Endodermal cell (in vitro differentiated cells): ENCODE results near the gene PAWR. TPM values are rescaled to one million over a fixed set of nuclear protein-coding genes. Genes with fewer than 3 reads are reported as not detected.

Experiments
- DNase-seq: peaks from one replicate; pipeline ENCODE4 v3.0.0-alpha.2; 2017
- H3K27ac ChIP-seq: 2 replicates; pipeline ENCODE4 v1.5.1; 2013; ENCODE audit warnings: mild to moderate bottlenecking, low read depth, low read length, moderate library complexity
- H3K27me3 ChIP-seq: 2 replicates; pipeline ENCODE4 v1.6.1; 2013; ENCODE audit warnings: mild to moderate bottlenecking, low read length, moderate library complexity; ENCODE audit not compliant: insufficient read depth, control insufficient read depth, poor library complexity, severe bottlenecking
- H3K36me3 ChIP-seq: 2 replicates; pipeline ENCODE4 v1.7.0; 2013; ENCODE audit warnings: mild to moderate bottlenecking, low read length, moderate library complexity; ENCODE audit not compliant: control insufficient read depth, insufficient read depth
- H3K4me1 ChIP-seq: one replicate; pipeline ENCODE4 v1.7.0; 2013; ENCODE audit warnings: low read length; ENCODE audit not compliant: control insufficient read depth, insufficient read depth
- H3K4me3 ChIP-seq: 2 replicates; pipeline ENCODE4 v1.5.1; 2013; ENCODE audit warnings: mild to moderate bottlenecking, low read length, moderate library complexity
- H3K9ac ChIP-seq: 2 replicates; pipeline ENCODE4 v1.6.1; 2013; ENCODE audit warnings: mild to moderate bottlenecking, low read length, moderate library complexity; ENCODE audit not compliant: poor library complexity, severe bottlenecking; ENCODE audit errors: extremely low read depth
- H3K9me3 ChIP-seq: 2 replicates; pipeline ENCODE4 v1.6.1; 2013; ENCODE audit warnings: mild to moderate bottlenecking, low read length, moderate library complexity; ENCODE audit not compliant: control insufficient read depth
- H3K27ac Mint-ChIP-seq: 2 replicates; pipeline ENCODE4 v1.8.0; 2020; ENCODE audit warnings: mixed read lengths
- H3K27me3 Mint-ChIP-seq: 2 replicates; pipeline ENCODE4 v1.8.0; 2021; ENCODE audit warnings: mild to moderate bottlenecking, mixed read lengths; ENCODE audit not compliant: insufficient read depth
- H3K36me3 Mint-ChIP-seq: 2 replicates; pipeline ENCODE4 v1.8.0; 2020; ENCODE audit warnings: low read depth, mixed read lengths
- H3K4me1 Mint-ChIP-seq: 2 replicates; pipeline ENCODE4 v1.8.0; 2020; ENCODE audit warnings: mixed read lengths
- H3K4me3 Mint-ChIP-seq: 2 replicates; pipeline ENCODE4 v1.8.0; 2020; ENCODE audit warnings: mild to moderate bottlenecking, moderate library complexity, mixed read lengths
- H3K9me3 Mint-ChIP-seq: 2 replicates; pipeline ENCODE4 v1.8.0; 2020; ENCODE audit warnings: mild to moderate bottlenecking, mixed read lengths
- WGBS, 2 experiments: methylation state at CpG; one replicate each; pipeline versions ENCODE4 v1.1.5 to v1.1.7; 2013; ENCODE audit warnings: missing lambda C conversion rate in 2 of 2, mixed read lengths in 1 of 2; ENCODE audit not compliant: insufficient coverage in 1 of 2, insufficient read length in 1 of 2; 5-methylcytosine and 5-hydroxymethylcytosine counted together
- total RNA-seq, 2 donors: library from RNA; stranded (reverse); fragmentation: NEBNext Ultra II Directional in 1 of 2; extraction: Animal tissue kit (Norgen Biotek cat#: 25700) in 1 of 2; gene quantifications; 2 replicates in 1 of 2; 3 replicates in 1 of 2; pipeline ENCODE4 v1.2.1, GENCODE V29; 2021
- TF ChIP-seq, protein P1 (sequence below): fragments of 200-600 bp; sonication (generic); conservative IDR thresholded peaks from 2 replicates; pipeline ENCODE4 v1.5.0; 2021; ENCODE audit warnings: antibody characterized with exemption, mild to moderate bottlenecking

The PAWR gene
- total RNA-seq, 2 donors from 2014 or later, result 128 to 147 TPM

DNA sequence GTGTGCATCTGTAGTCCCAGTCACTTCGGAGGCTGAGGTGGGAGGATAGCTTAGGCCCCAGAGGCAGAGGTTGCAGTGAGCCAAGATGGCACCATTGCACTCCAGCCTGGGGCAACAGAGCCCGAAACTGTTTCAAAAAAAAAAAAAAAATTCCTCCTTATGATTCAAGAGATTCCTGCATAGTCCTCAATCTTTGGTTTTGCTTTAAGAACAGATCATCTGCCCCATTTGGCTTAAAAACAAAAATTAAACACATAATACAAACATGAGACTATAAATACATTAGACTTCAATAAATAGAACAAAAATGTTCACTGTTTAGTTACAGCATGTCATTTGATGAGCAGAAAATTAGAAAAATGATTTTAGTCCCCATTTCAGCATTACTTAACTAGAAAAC is 131.2 kb downstream of the PAWR start:
- no peak overlapping the region for H3K27ac ChIP-seq
- H3K36me3 Mint-ChIP-seq, result peaks cover 65% of the 10 kb centered on the region
- DNase-seq, result no peak
- H3K27me3 ChIP-seq, result no peaks in the 10 kb centered on the region
- H3K4me1 Mint-ChIP-seq, result peaks cover 11% of the 10 kb centered on the region
- H3K4me3 ChIP-seq, result no peak overlapping the region
- WGBS, 2 experiments, result 88 to 100% methylated on average over 1 to 2 of the region's 2 CpGs
- TF ChIP-seq, protein P1, sequence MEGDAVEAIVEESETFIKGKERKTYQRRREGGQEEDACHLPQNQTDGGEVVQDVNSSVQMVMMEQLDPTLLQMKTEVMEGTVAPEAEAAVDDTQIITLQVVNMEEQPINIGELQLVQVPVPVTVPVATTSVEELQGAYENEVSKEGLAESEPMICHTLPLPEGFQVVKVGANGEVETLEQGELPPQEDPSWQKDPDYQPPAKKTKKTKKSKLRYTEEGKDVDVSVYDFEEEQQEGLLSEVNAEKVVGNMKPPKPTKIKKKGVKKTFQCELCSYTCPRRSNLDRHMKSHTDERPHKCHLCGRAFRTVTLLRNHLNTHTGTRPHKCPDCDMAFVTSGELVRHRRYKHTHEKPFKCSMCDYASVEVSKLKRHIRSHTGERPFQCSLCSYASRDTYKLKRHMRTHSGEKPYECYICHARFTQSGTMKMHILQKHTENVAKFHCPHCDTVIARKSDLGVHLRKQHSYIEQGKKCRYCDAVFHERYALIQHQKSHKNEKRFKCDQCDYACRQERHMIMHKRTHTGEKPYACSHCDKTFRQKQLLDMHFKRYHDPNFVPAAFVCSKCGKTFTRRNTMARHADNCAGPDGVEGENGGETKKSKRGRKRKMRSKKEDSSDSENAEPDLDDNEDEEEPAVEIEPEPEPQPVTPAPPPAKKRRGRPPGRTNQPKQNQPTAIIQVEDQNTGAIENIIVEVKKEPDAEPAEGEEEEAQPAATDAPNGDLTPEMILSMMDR, result no peak
- peaks cover 52% of the 10 kb centered on the region for H3K36me3 ChIP-seq
- no peak overlapping the region for H3K4me3 Mint-ChIP-seq
- peaks cover 54% of the 10 kb centered on the region for H3K9me3 ChIP-seq
- H3K27ac Mint-ChIP-seq, result no peak overlapping the region
- H3K4me1 ChIP-seq, result no peaks in the 10 kb centered on the region
- peaks cover 49% of the 10 kb centered on the region for H3K9me3 Mint-ChIP-seq
- no peaks in the 10 kb centered on the region for H3K27me3 Mint-ChIP-seq
- H3K9ac ChIP-seq, result no peak overlapping the region

DNA sequence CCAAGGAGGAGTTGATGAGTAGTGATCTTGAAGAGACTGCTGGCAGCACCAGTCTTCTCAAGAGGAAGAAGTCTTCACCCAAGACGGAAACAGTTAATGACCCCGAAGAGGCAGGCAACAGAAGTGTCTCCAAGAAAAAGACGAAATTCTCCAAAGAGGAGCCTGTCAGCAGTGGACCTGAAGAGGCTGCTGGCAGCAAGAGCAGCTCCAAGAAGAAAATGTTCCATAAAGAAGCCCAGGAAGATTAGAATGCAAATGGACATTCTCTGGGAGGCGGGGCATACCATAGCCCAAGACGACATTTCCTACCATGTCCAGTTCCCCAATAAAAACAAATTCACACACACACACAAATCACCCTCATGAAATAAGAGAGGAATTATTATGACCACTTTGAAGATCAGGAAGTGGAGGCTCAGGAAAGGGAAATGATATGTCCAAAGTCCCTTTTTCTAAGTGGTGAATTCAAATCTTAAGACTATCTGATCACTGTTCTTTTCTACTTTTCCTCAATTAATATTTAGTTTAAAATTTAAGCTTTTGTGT is 131.8 kb downstream of the PAWR start:
- DNase-seq, result no peak
- Mint-ChIP-seq H3K27me3 (no peaks in the 10 kb centered on the region), H3K27ac (no peak overlapping the region), H3K4me3 (no peak overlapping the region), H3K9me3 (peaks cover 43% of the 10 kb centered on the region), H3K4me1 (peaks cover 11% of the 10 kb centered on the region), H3K36me3 (peaks cover 62% of the 10 kb centered on the region)
- TF ChIP-seq, protein P1, result no peak
- no peak overlapping the region for H3K9ac ChIP-seq
- H3K9me3 ChIP-seq, result peaks cover 54% of the 10 kb centered on the region
- no peaks in the 10 kb centered on the region for H3K4me1 ChIP-seq
- H3K4me3 ChIP-seq, result no peak overlapping the region
- H3K36me3 ChIP-seq, result peaks cover 51% of the 10 kb centered on the region
- H3K27me3 ChIP-seq, result no peaks in the 10 kb centered on the region
- no peak overlapping the region for H3K27ac ChIP-seq
- 96% methylated on average over 3 to 5 of the region's 5 CpGs for WGBS, 2 experiments

DNA sequence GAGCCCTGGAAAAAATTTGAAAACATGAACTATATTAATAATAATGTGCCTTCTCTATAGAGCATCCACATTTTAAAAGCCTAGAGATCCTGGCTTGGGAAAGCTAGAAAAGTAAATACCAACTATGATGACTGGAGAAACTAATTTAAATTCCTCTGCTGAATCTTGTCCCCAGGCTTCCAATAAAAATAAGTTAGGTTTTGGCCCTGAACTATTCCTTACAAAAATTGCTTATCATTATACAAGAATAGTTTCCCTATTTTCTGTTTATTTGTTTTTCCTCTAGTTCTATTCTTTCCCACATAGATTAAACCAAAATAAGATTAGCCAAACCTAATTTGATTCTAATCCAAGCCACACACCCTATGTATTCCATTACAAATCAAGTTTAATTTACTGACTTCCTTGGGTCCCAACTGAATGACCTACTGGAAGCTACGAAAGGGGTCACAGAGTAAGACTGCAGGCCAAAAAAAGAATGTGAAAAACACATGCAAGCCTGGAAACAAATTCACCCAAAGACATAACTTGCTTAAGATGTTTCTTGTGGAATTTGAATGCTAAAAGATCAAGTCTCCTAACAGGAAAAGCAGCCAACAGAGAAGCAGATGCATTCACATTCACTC is 133.0 kb downstream of the PAWR start:
- H3K4me1 Mint-ChIP-seq, result peaks cover 11% of the 10 kb centered on the region
- no peak overlapping the region for H3K4me3 Mint-ChIP-seq
- Histone ChIP-seq H3K4me3 (no peak overlapping the region), H3K9me3 (peaks cover 42% of the 10 kb centered on the region), H3K27ac (no peak overlapping the region), H3K27me3 (no peaks in the 10 kb centered on the region), H3K4me1 (no peaks in the 10 kb centered on the region), H3K36me3 (peaks cover 50% of the 10 kb centered on the region), H3K9ac (no peak overlapping the region)
- no peak for DNase-seq
- 90% methylated on average over 1 of the region's 1 CpG; no CpG with 5 or more reads in 1 of the 2 experiments for WGBS, 2 experiments
- no peak overlapping the region for H3K27ac Mint-ChIP-seq
- peaks cover 42% of the 10 kb centered on the region for H3K9me3 Mint-ChIP-seq
- TF ChIP-seq, protein P1, result no peak
- no peaks in the 10 kb centered on the region for H3K27me3 Mint-ChIP-seq
- peaks cover 61% of the 10 kb centered on the region for H3K36me3 Mint-ChIP-seq
